Measurements from ENCODE around the gene ZBTB42.

DNA sequence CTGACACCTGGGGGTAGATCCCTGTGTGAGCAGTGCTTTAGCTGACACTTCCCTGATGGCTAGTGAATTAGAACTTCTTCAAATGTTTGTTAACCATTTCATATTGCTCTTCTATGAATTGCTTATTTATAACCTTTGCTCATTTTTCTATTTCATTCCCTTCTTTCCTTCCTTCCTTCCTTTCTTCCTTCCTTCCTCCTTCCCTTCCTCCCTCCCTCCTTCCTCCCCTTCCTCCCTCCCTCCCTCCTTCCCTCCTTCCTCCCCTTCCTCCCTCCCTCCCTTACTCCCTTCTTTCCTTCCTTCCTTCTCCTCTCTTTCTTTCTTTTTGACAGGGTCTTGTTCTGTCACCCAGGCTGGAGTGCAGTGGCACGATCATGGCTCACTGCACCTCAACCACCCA, 40.8 kb downstream of the ZBTB42 start:
- TF ChIP-seq EZH2 (IDR thresholded peaks at IDR 0.05; ENCODE audit: low read length), result no peak
- TF ChIP-seq, protein P1, sequence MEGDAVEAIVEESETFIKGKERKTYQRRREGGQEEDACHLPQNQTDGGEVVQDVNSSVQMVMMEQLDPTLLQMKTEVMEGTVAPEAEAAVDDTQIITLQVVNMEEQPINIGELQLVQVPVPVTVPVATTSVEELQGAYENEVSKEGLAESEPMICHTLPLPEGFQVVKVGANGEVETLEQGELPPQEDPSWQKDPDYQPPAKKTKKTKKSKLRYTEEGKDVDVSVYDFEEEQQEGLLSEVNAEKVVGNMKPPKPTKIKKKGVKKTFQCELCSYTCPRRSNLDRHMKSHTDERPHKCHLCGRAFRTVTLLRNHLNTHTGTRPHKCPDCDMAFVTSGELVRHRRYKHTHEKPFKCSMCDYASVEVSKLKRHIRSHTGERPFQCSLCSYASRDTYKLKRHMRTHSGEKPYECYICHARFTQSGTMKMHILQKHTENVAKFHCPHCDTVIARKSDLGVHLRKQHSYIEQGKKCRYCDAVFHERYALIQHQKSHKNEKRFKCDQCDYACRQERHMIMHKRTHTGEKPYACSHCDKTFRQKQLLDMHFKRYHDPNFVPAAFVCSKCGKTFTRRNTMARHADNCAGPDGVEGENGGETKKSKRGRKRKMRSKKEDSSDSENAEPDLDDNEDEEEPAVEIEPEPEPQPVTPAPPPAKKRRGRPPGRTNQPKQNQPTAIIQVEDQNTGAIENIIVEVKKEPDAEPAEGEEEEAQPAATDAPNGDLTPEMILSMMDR (optimal IDR thresholded peaks at IDR 0.05 in 1 of 3, IDR thresholded peaks at IDR 0.05 in 1 of 3, conservative IDR thresholded peaks at IDR 0.05 in 1 of 3; ENCODE audit: extremely low read depth in 1 of 3, insufficient read depth in 2 of 3, low read length in 3 of 3), result no peak
